K562 (cell line): ENCODE results near the gene C19orf12. TPM values are rescaled to one million over a fixed set of nuclear protein-coding genes. Genes with fewer than 3 reads are reported as not detected.
A peak's percentile ranks its signal among the peaks of the same experiment; 100 is the strongest.

Experiments used
- BDP1 ChIP-seq: IDR thresholded peaks from 3 replicates; pipeline ENCODE4 v1.6.1; 2011; ENCODE audit not compliant: insufficient read length, insufficient read depth
- BMI1 ChIP-seq: fragments of 150-350 bp; IDR thresholded peaks from 2 replicates; pipeline ENCODE4 v1.6.1; 2014; ENCODE audit warnings: low read length
- ESRRA ChIP-seq: fragments of 450-650 bp; IDR thresholded peaks from 2 replicates; pipeline ENCODE4 v1.6.1; 2014; ENCODE audit warnings: low read depth, mild to moderate bottlenecking, moderate library complexity, borderline replicate concordance
- ESRRB ChIP-seq: fragments of 250-450 bp; sonication (Bioruptor Pico); IDR thresholded peaks from 2 replicates; pipeline ENCODE4 v1.5.0; 2020; ENCODE audit warnings: mild to moderate bottlenecking, moderate library complexity, borderline replicate concordance
- GTF2E2 ChIP-seq: fragments of 200-800 bp; sonication (Bioruptor generic); IDR thresholded peaks from 2 replicates; pipeline ENCODE4 v1.6.1; 2016; ENCODE audit warnings: missing genetic modification characterization, missing compliant biosample characterization
- HDAC2 ChIP-seq: fragments of 450-650 bp; IDR thresholded peaks from 2 replicates; pipeline ENCODE4 v1.6.1; 2016; ENCODE audit warnings: mild to moderate bottlenecking
- MAZ ChIP-seq, 2 experiments: fragments of 450-650 bp in 1 of 2; sonication (generic) in 1 of 2; formaldehyde crosslinking; IDR thresholded peaks in 1 of 2; conservative IDR thresholded peaks in 1 of 2; 2 replicates each; pipeline versions ENCODE4 v1.4.0 to v1.5.0; 2020; ENCODE audit warnings: mild to moderate bottlenecking in 1 of 2, missing genetic modification reagents in 1 of 2
- PHF20 ChIP-seq: fragments of 450-650 bp; IDR thresholded peaks from 2 replicates; pipeline ENCODE4 v1.6.1; 2018; ENCODE audit not compliant: partially characterized antibody
- PML ChIP-seq: IDR thresholded peaks from 2 replicates; pipeline ENCODE4 v1.6.1; 2012; ENCODE audit warnings: low read length, inconsistent platforms
- SIN3A ChIP-seq, 2 experiments: fragments of 150-350 bp in 1 of 2; IDR thresholded peaks; 2 replicates each; pipeline ENCODE4 v1.6.1; 2011 to 2016; ENCODE audit warnings: borderline replicate concordance in 2 of 2, low read depth in 2 of 2, low read length in 2 of 2, mild to moderate bottlenecking in 2 of 2, moderate library complexity in 2 of 2; ENCODE audit not compliant: control insufficient read depth in 1 of 2
- TOE1 ChIP-seq, 2 experiments: fragments of 450-650 bp in 1 of 2; sonication (generic) in 1 of 2; formaldehyde crosslinking in 1 of 2; IDR thresholded peaks; 2 replicates each; pipeline versions ENCODE4 v1.7.1 to v1.8.0; 2016 to 2022; ENCODE audit warnings: borderline replicate concordance in 2 of 2, mild to moderate bottlenecking in 2 of 2, antibody characterized with exemption in 1 of 2, inconsistent platforms in 1 of 2, low read depth in 1 of 2, missing genetic modification reagents in 1 of 2, moderate library complexity in 1 of 2
- ZFX ChIP-seq: sonication (generic); formaldehyde crosslinking; IDR thresholded peaks from 2 replicates; pipeline ENCODE4 v1.8.0; 2022; ENCODE audit warnings: mild to moderate bottlenecking, missing genetic modification reagents, moderate library complexity
- polyA plus RNA-seq, 8 experiments: library from polyadenylated mRNA; depleted of rRNA in 4 of 8; stranded (reverse) in 5 of 8; unstranded in 3 of 8; fragments of >200 nt; fragmentation: Nextera tagmentation in 2 of 8; fragmentation: Illumina TruSeq in 1 of 8; extraction: Ambion mirVana in 2 of 8; extraction: Trizol in 1 of 8; gene quantifications; 2 replicates each; pipeline versions ENCODE4 v1.2.1 to v1.2.3, GENCODE V29; 2011 to 2014; ENCODE audit warnings: inconsistent platforms in 1 of 8, missing spikeins in 1 of 8
- total RNA-seq, 7 experiments: library from RNA; depleted of rRNA in 6 of 7; stranded (reverse); fragments of >200 nt in 6 of 7; fragmentation: Illumina TruSeq in 2 of 7; extraction: Trizol in 2 of 7; gene quantifications; 2 replicates each; pipeline versions ENCODE4 v1.2.1 to v1.2.3, GENCODE V29; 2011 to 2021; ENCODE audit warnings: low replicate concordance in 1 of 7
- TF ChIP-seq, protein P1 (sequence below): fragments of 250-450 bp; sonication (Bioruptor Pico); IDR thresholded peaks from 2 replicates; pipeline ENCODE4 v1.4.0; 2020; ENCODE audit warnings: mild to moderate bottlenecking
- TF ChIP-seq, protein P2 (sequence below), 2 experiments: fragments of 150-350 bp in 1 of 2; IDR thresholded peaks; 2 replicates each; pipeline ENCODE4 v1.6.1; 2012 to 2016; ENCODE audit warnings: low read depth in 2 of 2, low read length in 2 of 2, mild to moderate bottlenecking in 1 of 2, moderate library complexity in 1 of 2
- TF ChIP-seq, protein P3 (sequence below): fragments of 250-450 bp; sonication (Bioruptor Pico); IDR thresholded peaks from 2 replicates; pipeline ENCODE4 v1.8.0; 2022; ENCODE audit warnings: moderate library complexity, mild to moderate bottlenecking, inconsistent platforms
- TF ChIP-seq, protein P4 (sequence below), 2 experiments: IDR thresholded peaks; 2 replicates each; pipeline ENCODE4 v1.6.1; 2012; ENCODE audit warnings: improper control_type of control experiment in 2 of 2, low read depth in 2 of 2, low read length in 2 of 2, borderline replicate concordance in 1 of 2

Gene C19orf12
- total and polyA plus RNA-seq, 9 of the 15 experiments (the other 6 are each of a cell fraction or from before 2014, with no cell fraction given), result 1.9 to 14.5 (median 10.2) TPM

DNA sequence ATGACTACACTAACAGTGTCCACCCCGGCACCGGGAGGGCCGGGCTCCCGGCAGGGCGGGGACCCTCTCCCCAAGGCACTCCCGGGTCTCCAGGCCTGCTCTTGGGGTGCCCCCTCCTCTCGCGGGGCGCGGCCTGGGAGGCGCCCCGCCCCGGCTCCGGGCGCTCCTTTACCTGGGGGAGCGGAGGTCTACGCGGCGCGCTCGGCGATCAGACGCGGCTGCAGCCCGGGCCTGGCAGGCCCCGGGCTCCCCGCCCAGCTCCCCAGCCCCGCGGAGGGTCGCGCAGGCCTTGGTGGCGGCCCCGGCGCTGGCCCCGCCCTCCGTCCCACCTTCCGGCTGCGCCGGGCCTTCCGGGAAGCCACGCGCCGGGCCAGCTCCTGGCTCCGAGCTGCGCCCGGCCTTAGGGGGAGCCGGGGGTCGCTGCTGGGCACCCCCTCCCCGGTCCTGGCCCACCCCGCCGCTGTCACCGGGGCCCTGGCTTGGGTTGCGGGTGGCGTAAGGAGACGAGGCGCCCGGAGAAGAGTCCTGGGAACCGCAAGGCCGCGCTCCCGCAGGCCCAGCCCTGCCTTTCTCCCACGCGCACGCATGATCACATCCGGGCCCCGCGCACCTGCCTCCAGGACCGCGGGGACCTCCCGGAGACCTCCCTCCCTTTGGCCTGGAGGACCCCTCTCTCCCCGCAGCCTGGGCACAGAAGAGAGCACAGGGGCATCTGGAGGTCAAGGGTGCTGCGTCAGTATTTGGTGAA, at the start of gene C19orf12 (continued):
- TF ChIP-seq PML (0 out of 2 replicates have a peak, but pooled peaks have one; percentile 29), PHF20 (peak; percentile 81), TOE1 (IDR thresholded peaks at IDR 0.05; ENCODE audit: borderline replicate concordance) (0 out of 2 replicates have a peak, but pooled peaks have one; percentile 31), TOE1 (CRISPR knock-in tag; IDR thresholded peaks at IDR 0.05; ENCODE audit: borderline replicate concordance, low read depth) (no peak), HDAC2 (peak; percentile 43; the same call in 1 of the 2 replicates), GTF2E2 (tag) (peak; percentile 56; the same call in 1 of the 2 replicates), ESRRB (CRISPR knock-in tag) (no peak), MAZ (CRISPR knock-in tag; conservative IDR thresholded peaks at IDR 0.05 in 1 of 2, IDR thresholded peaks at IDR 0.05 in 1 of 2) (peak; percentile 73 to 77), BDP1 (no peak), BMI1 (no peak), ZFX (CRISPR knock-in tag) (peak; percentile 98), ESRRA (0 out of 2 replicates have a peak, but pooled peaks have one; percentile 47), SIN3A (IDR thresholded peaks at IDR 0.05; ENCODE audit: borderline replicate concordance in 2 of 2, control insufficient read depth in 1 of 2, low read depth in 2 of 2, low read length in 2 of 2) (peak in 1 of 2 experiments; percentile 60; a peak in 2 of 4 replicates)
- TF ChIP-seq, protein P1, sequence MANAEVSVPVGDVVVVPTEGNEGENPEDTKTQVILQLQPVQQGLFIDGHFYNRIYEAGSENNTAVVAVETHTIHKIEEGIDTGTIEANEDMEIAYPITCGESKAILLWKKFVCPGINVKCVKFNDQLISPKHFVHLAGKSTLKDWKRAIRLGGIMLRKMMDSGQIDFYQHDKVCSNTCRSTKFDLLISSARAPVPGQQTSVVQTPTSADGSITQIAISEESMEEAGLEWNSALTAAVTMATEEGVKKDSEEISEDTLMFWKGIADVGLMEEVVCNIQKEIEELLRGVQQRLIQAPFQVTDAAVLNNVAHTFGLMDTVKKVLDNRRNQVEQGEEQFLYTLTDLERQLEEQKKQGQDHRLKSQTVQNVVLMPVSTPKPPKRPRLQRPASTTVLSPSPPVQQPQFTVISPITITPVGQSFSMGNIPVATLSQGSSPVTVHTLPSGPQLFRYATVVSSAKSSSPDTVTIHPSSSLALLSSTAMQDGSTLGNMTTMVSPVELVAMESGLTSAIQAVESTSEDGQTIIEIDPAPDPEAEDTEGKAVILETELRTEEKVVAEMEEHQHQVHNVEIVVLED (CRISPR knock-in tag), result 0 out of 2 replicates have a peak, but pooled peaks have one; percentile 9
- TF ChIP-seq, protein P2, sequence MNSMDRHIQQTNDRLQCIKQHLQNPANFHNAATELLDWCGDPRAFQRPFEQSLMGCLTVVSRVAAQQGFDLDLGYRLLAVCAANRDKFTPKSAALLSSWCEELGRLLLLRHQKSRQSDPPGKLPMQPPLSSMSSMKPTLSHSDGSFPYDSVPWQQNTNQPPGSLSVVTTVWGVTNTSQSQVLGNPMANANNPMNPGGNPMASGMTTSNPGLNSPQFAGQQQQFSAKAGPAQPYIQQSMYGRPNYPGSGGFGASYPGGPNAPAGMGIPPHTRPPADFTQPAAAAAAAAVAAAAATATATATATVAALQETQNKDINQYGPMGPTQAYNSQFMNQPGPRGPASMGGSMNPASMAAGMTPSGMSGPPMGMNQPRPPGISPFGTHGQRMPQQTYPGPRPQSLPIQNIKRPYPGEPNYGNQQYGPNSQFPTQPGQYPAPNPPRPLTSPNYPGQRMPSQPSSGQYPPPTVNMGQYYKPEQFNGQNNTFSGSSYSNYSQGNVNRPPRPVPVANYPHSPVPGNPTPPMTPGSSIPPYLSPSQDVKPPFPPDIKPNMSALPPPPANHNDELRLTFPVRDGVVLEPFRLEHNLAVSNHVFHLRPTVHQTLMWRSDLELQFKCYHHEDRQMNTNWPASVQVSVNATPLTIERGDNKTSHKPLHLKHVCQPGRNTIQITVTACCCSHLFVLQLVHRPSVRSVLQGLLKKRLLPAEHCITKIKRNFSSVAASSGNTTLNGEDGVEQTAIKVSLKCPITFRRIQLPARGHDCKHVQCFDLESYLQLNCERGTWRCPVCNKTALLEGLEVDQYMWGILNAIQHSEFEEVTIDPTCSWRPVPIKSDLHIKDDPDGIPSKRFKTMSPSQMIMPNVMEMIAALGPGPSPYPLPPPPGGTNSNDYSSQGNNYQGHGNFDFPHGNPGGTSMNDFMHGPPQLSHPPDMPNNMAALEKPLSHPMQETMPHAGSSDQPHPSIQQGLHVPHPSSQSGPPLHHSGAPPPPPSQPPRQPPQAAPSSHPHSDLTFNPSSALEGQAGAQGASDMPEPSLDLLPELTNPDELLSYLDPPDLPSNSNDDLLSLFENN (IDR thresholded peaks at IDR 0.05; ENCODE audit: low read depth in 2 of 2, low read length in 2 of 2), result no peak
- TF ChIP-seq, protein P3, sequence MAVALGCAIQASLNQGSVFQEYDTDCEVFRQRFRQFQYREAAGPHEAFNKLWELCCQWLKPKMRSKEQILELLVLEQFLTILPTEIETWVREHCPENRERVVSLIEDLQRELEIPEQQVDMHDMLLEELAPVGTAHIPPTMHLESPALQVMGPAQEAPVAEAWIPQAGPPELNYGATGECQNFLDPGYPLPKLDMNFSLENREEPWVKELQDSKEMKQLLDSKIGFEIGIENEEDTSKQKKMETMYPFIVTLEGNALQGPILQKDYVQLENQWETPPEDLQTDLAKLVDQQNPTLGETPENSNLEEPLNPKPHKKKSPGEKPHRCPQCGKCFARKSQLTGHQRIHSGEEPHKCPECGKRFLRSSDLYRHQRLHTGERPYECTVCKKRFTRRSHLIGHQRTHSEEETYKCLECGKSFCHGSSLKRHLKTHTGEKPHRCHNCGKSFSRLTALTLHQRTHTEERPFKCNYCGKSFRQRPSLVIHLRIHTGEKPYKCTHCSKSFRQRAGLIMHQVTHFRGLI (CRISPR knock-in tag), result no peak
- TF ChIP-seq, protein P4, sequence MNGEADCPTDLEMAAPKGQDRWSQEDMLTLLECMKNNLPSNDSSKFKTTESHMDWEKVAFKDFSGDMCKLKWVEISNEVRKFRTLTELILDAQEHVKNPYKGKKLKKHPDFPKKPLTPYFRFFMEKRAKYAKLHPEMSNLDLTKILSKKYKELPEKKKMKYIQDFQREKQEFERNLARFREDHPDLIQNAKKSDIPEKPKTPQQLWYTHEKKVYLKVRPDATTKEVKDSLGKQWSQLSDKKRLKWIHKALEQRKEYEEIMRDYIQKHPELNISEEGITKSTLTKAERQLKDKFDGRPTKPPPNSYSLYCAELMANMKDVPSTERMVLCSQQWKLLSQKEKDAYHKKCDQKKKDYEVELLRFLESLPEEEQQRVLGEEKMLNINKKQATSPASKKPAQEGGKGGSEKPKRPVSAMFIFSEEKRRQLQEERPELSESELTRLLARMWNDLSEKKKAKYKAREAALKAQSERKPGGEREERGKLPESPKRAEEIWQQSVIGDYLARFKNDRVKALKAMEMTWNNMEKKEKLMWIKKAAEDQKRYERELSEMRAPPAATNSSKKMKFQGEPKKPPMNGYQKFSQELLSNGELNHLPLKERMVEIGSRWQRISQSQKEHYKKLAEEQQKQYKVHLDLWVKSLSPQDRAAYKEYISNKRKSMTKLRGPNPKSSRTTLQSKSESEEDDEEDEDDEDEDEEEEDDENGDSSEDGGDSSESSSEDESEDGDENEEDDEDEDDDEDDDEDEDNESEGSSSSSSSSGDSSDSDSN (IDR thresholded peaks at IDR 0.05; ENCODE audit: borderline replicate concordance in 1 of 2, low read depth in 2 of 2, low read length in 2 of 2), result 0 out of 4 replicates have a peak, but pooled peaks of 1 of the 2 experiments have one; percentile 20
